HPDE6-E6E7 (cell line): ENCODE data around the gene ZNF784.
"Not testable (repeated sequence)": the region's sequence is repeated elsewhere in the genome, so short reads cannot be mapped to it uniquely, and the experiment has no call there.

Source experiments
- DNase-seq: peaks from one replicate; pipeline ENCODE4 v3.0.0; 2011; ENCODE audit warnings: missing footprints; ENCODE audit errors: extremely low spot score

Gene ZNF784

DNA sequence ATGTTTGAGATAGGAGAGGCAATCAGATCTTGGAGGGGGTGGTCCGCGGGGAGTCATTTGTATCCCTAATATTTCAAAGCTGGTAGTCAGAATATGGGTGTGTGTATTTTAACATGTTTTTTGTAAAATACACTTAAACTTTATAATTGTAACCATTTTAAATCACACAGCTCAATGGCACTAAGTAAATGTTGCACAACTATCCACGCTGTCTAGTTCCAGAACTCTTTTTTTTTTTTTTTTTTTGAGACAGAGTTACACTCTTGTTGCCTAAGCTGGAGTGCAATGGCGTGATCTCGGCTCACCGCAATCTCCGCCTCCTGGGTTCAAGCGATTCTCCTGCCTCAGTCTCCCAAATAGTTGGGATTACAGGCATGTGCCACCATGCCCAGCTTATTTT lies 40.5 kb downstream of the ZNF784 start:
- not testable (repeated sequence) for DNase-seq

DNA sequence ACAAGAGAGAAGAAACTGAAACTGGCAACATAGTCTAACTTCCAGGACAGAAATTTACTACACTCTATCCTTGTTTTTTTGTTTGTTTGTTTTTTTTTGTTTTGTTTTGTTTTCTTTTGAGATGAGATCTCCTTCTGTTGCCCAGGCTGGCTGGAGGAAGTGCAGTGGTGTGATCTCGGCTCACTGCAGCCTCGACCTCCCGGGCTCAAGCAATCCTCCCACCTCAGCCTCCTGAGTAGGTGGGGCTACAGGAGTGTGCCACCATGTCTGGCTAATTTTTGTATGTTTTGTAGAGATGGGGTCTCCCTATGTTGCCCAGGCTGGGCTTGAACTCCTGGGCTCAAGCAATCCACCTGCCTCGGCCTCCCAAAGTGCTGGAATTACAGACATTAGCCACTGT lies 42.1 kb downstream of the ZNF784 start:
- DNase-seq: not testable (repeated sequence)

DNA sequence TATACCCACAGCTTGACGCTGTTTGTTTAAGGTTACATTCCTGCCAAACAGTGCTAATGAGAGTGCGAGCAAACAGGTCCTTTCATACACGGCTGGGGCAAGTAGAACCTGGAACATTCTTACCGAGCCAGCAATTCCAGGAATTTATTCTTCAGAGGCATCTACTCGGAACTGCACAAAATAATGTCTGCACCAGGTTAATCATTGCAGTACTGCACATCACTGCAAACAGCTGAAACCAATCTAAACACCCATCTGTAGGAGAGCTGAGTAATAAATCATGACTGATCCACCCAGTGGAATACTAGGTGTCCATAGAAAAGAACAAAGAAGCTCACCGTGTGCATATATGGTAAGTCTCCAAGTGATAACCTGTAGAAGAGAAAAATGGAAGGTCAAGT lies 42.5 kb downstream of the ZNF784 start:
- DNase-seq: no peak

DNA sequence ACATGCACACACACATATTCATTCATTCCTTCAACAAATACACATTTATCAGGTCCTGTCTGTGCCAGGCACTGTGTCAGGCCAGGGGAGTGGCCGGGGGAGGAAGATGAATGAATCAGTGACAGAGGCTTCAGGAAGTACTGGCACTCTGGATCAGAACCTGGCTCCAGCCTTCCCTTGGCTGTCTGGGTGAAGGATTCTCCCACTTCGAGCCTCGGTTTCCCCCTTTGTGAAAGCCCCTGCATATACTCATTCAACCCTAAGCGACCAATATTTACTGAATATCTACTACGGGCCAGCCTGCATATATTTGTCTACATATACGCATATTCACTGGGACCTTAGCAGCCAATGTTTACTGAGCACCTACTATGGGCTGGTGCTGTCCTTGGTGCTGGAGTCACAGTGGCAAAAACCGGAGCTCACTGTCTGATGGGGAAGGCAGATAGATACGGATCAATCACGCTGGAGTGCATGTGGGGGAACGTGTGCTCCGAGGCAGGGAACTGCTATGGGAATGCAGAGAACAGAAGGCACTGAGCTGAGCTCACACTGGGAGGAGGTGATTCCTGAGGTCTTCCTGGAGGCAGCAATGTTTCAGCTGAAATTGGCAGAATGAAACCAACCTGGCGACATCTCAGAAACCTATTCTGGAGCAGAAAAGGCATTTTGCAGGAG lies 43.1 kb downstream of the ZNF784 start:
- no peak for DNase-seq

DNA sequence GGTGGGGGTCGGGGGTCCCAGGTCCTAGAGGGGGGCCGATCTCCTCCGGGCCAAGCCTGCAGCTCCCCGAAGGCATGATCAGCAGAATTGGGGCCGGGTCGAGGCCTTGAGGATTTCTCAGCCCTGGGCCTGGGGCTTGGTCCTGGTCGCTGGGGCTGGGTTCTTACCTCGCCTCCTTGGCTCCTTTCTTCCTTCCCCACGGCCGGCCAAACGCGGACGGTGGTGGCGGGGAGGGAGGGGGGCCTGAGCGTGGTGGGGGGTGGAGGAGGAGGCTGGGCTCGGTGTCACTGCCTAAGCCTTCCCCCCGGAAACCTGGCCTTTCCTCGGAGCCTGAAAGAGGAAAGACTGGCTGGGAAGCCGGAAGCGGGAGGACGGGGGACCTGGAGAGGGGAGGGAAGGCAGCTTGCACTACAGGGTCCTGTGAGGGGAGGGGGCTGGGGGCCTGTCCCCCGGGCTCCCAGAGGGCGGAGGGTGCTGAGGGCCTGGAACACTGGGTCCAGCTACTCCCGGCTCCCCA lies 43.7 kb downstream of the ZNF784 start, which contains the start of gene ZNF579:
Gene ZNF579, minus strand, starts transcription at position 221 of the 517 bp plus-strand sequence. CDS start 1,209 bp downstream, outside the sequence.
- peak; percentile 73 for DNase-seq

DNA sequence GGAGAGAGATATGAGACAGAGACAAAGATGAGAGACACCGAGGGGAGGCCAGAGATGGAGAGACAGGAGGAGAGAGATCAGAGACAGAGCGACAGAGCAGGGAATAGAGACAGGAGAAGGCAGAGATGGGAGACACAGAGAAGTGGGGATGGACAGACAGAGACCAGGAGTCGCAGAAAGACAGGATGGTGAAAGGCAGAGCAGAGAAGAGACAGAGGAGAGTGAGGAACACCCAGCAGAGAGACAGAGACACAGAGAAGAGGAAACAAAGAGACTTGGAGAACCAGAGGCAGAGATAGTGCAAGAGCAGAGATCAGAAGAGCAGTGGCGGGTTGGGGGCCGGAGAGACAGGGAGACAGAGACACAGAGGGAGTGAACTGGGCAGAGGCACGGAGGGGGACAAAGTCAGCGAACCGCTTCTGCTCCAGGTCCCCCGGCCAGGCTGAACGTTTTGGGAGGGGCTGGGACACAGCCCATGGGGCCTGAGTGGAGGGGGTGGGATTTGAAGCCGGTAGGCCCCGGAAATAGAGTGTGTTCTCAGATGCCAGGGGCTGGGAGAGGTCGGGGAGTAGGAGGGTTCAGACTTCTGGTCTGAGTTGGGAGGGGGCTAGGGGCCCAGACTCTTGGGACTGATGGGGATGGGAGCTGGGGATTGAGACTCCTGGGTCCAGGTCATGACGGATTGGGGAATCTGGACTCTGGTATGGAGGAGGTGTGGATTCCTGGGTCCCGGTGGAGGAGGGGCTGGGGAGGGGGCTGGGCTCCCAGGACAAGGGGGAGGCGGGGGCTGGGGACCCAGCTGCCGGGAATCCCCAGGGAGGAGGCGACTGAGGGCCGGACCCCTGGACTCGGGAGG lies 44.4 kb downstream of the ZNF784 start:
- no peak for DNase-seq

DNA sequence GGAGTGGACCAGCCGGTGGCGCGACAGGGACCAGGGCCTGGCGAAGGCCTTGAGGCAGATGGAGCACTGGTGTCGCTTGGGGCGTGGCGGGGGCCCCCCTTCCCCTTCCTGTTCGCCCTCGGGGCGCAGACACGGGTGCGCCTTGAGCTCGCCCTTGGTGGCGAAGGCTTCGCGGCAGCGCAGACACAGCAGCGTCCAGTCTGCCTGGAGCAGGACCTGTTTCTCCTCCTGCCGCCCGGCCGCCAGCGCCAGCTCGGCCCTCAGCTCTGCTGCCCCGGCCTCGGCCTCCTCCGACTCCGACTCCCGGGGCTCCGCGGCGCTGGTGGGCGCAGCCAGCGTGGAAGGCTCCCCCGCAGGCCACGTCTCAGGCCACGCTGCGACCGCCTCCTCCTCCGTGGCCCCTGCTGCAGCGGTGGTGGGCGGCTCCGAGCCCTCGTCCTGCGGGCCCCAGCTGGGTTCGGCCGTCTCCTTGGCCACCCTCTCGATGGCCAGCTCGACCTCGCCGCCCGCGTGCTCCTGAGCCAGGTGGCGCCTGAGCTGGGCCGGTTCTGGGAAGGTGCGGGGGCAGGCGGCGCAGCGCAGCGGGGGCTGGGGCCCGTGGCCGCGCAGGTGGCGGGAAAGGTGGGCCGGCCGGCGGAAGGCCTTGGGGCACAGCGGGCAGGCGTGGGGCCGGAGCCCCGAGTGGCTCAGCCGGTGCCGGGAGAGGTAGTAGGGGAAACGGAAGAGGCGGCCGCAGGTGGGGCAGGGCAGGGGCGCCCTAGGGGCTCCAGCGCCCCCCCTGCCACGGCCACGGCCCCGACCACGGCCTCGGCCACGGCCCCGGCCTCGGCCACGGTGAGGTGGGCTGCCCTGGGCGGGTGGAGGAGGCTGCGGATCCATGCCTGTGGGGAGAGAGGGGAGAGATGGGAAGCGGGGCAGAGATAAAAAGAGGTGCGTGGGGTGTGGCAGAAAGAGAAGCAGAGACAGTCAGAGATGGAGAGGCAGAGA lies 45.3 kb downstream of the ZNF784 start:
- DNase-seq: no peak

DNA sequence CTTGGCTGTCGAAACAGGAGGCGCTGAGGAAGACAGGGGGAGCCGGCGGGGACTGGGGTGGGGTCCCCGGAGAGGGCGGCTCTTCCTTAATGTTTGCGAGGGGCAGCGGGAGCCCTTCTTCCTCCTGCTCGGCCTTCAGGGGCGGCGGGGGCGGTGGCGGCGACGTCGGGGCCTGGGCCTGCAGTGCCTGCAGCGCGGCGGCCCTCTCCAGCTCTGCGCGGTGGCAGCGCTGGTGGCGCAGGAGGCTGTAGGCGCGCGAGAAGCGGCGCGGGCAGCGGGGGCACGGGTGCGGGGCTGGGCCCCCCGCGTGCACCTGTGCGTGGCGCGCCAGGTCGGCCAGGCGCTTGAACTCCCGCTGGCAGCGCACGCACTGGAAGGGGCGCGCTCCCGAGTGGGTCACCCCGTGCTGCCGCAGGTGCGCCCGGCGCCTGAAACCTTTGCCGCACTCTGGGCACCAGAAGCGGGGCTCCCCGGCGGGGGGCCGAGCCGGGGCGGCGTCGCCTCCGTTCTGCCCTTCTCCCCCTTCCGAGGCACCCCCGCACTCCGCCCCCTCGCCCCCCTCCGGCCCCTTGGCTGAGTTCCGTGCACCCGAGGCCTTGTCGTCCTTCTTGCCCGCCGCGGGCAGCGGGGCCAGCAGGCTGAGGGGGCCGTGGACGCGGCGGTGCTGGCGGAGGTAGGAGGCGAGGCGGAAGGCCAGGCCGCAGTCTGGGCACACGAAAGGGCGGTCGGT lies 46.2 kb downstream of the ZNF784 start:
- no peak for DNase-seq

DNA sequence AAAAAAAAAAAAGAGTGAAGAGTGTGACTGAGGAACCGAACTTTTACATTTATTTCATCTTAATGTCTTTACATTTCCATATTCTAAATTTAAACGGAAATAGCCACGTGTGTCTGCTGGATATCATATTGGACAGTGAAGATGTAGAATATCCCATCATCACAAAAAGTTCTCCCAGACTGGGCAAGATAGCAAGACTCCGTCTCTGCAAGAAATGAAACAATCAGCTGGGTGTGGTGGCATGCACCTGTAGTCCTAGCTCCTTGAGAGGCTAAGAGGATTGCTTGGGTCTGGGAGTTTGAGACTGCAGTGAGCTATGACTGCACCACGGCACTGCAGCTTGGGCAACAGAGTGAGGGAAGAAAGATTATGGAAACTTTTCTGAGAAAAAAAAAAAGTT lies 47.6 kb downstream of the ZNF784 start:
- no peak for DNase-seq

DNA sequence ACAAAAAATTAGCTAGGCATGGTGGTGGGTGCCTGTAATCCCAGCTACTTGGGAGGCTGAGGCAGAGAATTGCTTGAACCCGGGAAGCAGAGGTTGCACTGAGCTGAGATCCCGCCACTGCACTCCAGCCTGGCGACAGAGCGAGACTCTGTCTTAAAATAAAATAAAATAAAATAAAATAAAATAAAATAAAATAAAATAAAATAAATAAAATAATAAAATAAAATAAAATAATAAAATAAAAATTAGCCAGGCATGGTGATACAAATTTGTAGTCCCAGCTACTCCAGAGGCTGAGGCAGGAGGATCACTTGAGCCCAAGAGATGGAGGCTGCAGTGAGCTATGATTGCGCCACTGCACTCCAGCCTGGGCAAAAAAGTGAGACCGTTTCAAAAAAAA lies 50.4 kb downstream of the ZNF784 start:
- not testable (repeated sequence) for DNase-seq
